Measurements from ENCODE around the gene RIBC1. TPM values are rescaled to one million over a fixed set of nuclear protein-coding genes. Genes with fewer than 3 reads are reported as not detected.

The RIBC1 gene
- total and polyA plus RNA-seq, 9 of the 15 experiments (the other 6 are each of a cell fraction or from before 2014, with no cell fraction given), result 0.07 to 0.51 (median 0.44) TPM

- TF ChIP-seq ELK1 (CRISPR knock-in tag; IDR thresholded peaks at IDR 0.05) (no peak), FOXK2 (conservative IDR thresholded peaks at IDR 0.05 in 1 of 2, IDR thresholded peaks at IDR 0.05 in 1 of 2; ENCODE audit: low read depth in 2 of 2) (peak; percentile 70 to 98; a peak in 2 of 4 replicates), CREB5 (CRISPR knock-in tag; IDR thresholded peaks at IDR 0.05) (no peak), SP1 (CRISPR knock-in tag; IDR thresholded peaks at IDR 0.05) (peak; percentile 76), SMARCA5 (IDR thresholded peaks at IDR 0.05) (no peak), ZBTB1 (CRISPR knock-in tag; IDR thresholded peaks at IDR 0.05; ENCODE audit: borderline replicate concordance, low read depth) (no peak), MTA3 (IDR thresholded peaks at IDR 0.05; ENCODE audit: borderline replicate concordance) (peak; percentile 50; the same call in 1 of the 2 replicates), ZFP1 (CRISPR knock-in tag; IDR thresholded peaks at IDR 0.05) (no peak), ELK3 (CRISPR knock-in tag; IDR thresholded peaks at IDR 0.05) (no peak), RHOXF2B (CRISPR knock-in tag; conservative IDR thresholded peaks at IDR 0.05) (no peak), ZC3H4 (CRISPR knock-in tag; IDR thresholded peaks at IDR 0.05; ENCODE audit: borderline replicate concordance) (peak; percentile 79), U2AF1 (optimal IDR thresholded peaks at IDR 0.05; ENCODE audit: low read depth, low read length) (no peak), CBFA2T2 (conservative IDR thresholded peaks at IDR 0.05) (no peak), PTRF (tag; IDR thresholded peaks at IDR 0.05) (no peak), WHSC1 (IDR thresholded peaks at IDR 0.05; ENCODE audit: low read length) (no peak), ZNF449 (CRISPR knock-in tag; IDR thresholded peaks at IDR 0.05) (no peak), POLR2A (conservative IDR thresholded peaks at IDR 0.05) (peak; percentile 94), CREB1 (IDR thresholded peaks at IDR 0.05) (peak; percentile 41; the same call in 1 of the 2 replicates), CREB1 (CRISPR knock-in tag; IDR thresholded peaks at IDR 0.05) (peak; percentile 57), PPARD (CRISPR knock-in tag; IDR thresholded peaks at IDR 0.05) (no peak), EP400 (IDR thresholded peaks at IDR 0.05) (peak; percentile 92), RBM39 (optimal IDR thresholded peaks at IDR 0.05; ENCODE audit: low read depth, low read length) (peak; percentile 55), YY1 (IDR thresholded peaks at IDR 0.05; ENCODE audit: borderline replicate concordance in 1 of 3, control insufficient read depth in 1 of 3, extremely low read depth in 1 of 3, insufficient read depth in 3 of 3, insufficient read length in 1 of 3, insufficient replicate concordance in 2 of 3, low read depth in 1 of 3, low read length in 2 of 3) (peak in 1 of 3 experiments; percentile 14)
These were observed 400 bp upstream of the RIBC1 start, which contains the start of gene SMC1A (continued) for GRCh38 chrX:53422086-53422860.
